ENCODE data around the gene MAP3K8. TPM values are rescaled to one million over a fixed set of nuclear protein-coding genes. Genes with fewer than 3 reads are reported as not detected.
A peak's percentile ranks its signal among the peaks of the same experiment; 100 is the strongest.

Gene MAP3K8
- total RNA-seq, 1 donor from 2014 or later, result 15.8 TPM

GRCh38 chr10:30500963-30501504, 67.0 kb downstream of the MAP3K8 start:
- Histone ChIP-seq H3K27ac (no peak overlapping the region), H3K27me3 (no peaks in the 10 kb centered on the region), H3K4me3 (no peak overlapping the region), H3K36me3 (no peaks in the 10 kb centered on the region), H3K4me1 (peaks cover 0 to 3% of the 10 kb centered on the region in 2 donors), H3K9me3 (no peaks in the 10 kb centered on the region)
- intact Hi-C loops (cut with DNase I), result no loop called here
- no peak for DNase-seq (ENCODE audit: low spot score in 2 of 2)
- TF ChIP-seq CTCF (IDR thresholded peaks at IDR 0.05), result no peak

- no peak for TF ChIP-seq CTCF (IDR thresholded peaks at IDR 0.05)
- H3K4me1 ChIP-seq, result peaks cover 0 to 3% of the 10 kb centered on the region in 2 donors
- DNase-seq (ENCODE audit: low spot score in 2 of 2), result no peak
- no peak overlapping the region for H3K27ac ChIP-seq
- no peaks in the 10 kb centered on the region for H3K27me3 ChIP-seq
- intact Hi-C loops (cut with DNase I), result no loop called here
- H3K9me3 ChIP-seq, result no peaks in the 10 kb centered on the region
- no peaks in the 10 kb centered on the region for H3K36me3 ChIP-seq
- no peak overlapping the region for H3K4me3 ChIP-seq
These were observed 68.5 kb downstream of the MAP3K8 start for GRCh38 chr10:30502266-30503060.

GRCh38 chr10:30503700-30504266, 69.8 kb downstream of the MAP3K8 start:
- H3K9me3 ChIP-seq, result no peaks in the 10 kb centered on the region

GRCh38 chr10:30505543-30506298, 71.7 kb downstream of the MAP3K8 start:
- H3K36me3 ChIP-seq, result no peaks in the 10 kb centered on the region
- no peaks in the 10 kb centered on the region for H3K9me3 ChIP-seq
- H3K4me3 ChIP-seq, result no peak overlapping the region
- no peak for DNase-seq (ENCODE audit: low spot score in 2 of 2)
- H3K27me3 ChIP-seq, result no peaks in the 10 kb centered on the region
- intact Hi-C loops (cut with DNase I), result no loop called here
- peak overlapping the region in 1 of 2 donors; percentile 3 for H3K27ac ChIP-seq
- peaks cover 0 to 8% of the 10 kb centered on the region in 2 donors for H3K4me1 ChIP-seq
- TF ChIP-seq CTCF (IDR thresholded peaks at IDR 0.05), result no peak

More at GRCh38 chr10:30503700-30504266, 69.8 kb downstream of the MAP3K8 start:
- no peak for DNase-seq (ENCODE audit: low spot score in 2 of 2)
- H3K27ac ChIP-seq, result no peak overlapping the region
- H3K4me3 ChIP-seq, result no peak overlapping the region
- H3K36me3 ChIP-seq, result no peaks in the 10 kb centered on the region
- no peaks in the 10 kb centered on the region for H3K27me3 ChIP-seq
- peaks cover 0 to 3% of the 10 kb centered on the region in 2 donors for H3K4me1 ChIP-seq
- no peak for TF ChIP-seq CTCF (IDR thresholded peaks at IDR 0.05)
- intact Hi-C loops (cut with DNase I), result no loop called here

- no peak overlapping the region for H3K27ac ChIP-seq
- intact Hi-C loops (cut with DNase I), result no loop called here
- H3K27me3 ChIP-seq, result no peaks in the 10 kb centered on the region
- no peaks in the 10 kb centered on the region for H3K36me3 ChIP-seq
- no peaks in the 10 kb centered on the region for H3K9me3 ChIP-seq
- no peak for DNase-seq (ENCODE audit: low spot score in 2 of 2)
- no peak for TF ChIP-seq CTCF (IDR thresholded peaks at IDR 0.05)
- H3K4me3 ChIP-seq, result no peak overlapping the region
- H3K4me1 ChIP-seq, result peaks cover 0 to 5% of the 10 kb centered on the region in 2 donors
These were observed 75.5 kb downstream of the MAP3K8 start for GRCh38 chr10:30509508-30509907.

All from ascending aorta (tissue), 2 donors.